H1 (cell line): ENCODE results near the gene PAWR. TPM values are rescaled to one million over a fixed set of nuclear protein-coding genes. Genes with fewer than 3 reads are reported as not detected.
A peak's percentile ranks its signal among the peaks of the same experiment; 100 is the strongest.

Source experiments
- CTCF ChIA-PET: fragments of 300-600 bp; sonication (Branson Sonifier 250); formaldehyde crosslinking; loops from one replicate; lab custom pipeline; 2021; ENCODE audit not compliant: partially characterized antibody; lab: Charles Lee
- POLR2A ChIA-PET: fragments of 300-600 bp; sonication (Branson Sonifier 250); formaldehyde crosslinking; loops from one replicate; lab custom pipeline; 2021; ENCODE audit warnings: inconsistent platforms; ENCODE audit not compliant: partially characterized antibody; lab: Charles Lee
- DNase-seq, 2 experiments: peaks; one replicate each; pipeline versions ENCODE4 v3.0.0 to v3.0.0-alpha.2; 2010 to 2022; ENCODE audit warnings: low spot score in 2 of 2, low read depth in 1 of 2, mixed read lengths in 1 of 2
- FAIRE-seq: peaks from 2 replicates; lab custom pipeline; 2011; peaks lifted over from hg19 to GRCh38; lab: Jason Lieb, UNC
- H2AFZ ChIP-seq: 2 replicates; pipeline ENCODE4 v1.8.1; 2012; ENCODE audit warnings: low read length, inconsistent platforms
- H2AK5ac ChIP-seq: 2 replicates; pipeline ENCODE4 v1.6.1; 2013; ENCODE audit warnings: low read depth, low read length
- H2BK120ac ChIP-seq: replicated peaks from 2 replicates; pipeline ENCODE3; 2013; ENCODE audit warnings: low read depth, low read length, inconsistent platforms
- H2BK12ac ChIP-seq: 2 replicates; pipeline ENCODE4 v1.6.1; 2013; ENCODE audit warnings: low read depth, low read length
- H2BK15ac ChIP-seq: 2 replicates; pipeline ENCODE4 v1.6.1; 2013; ENCODE audit warnings: low read length
- H2BK20ac ChIP-seq: 2 replicates; pipeline ENCODE4 v1.6.1; 2013; ENCODE audit warnings: low read length
- H2BK5ac ChIP-seq: 2 replicates; pipeline ENCODE4 v1.6.1; 2013; ENCODE audit warnings: low read depth, low read length
- H3K14ac ChIP-seq: 2 replicates; pipeline ENCODE4 v1.6.1; 2013; ENCODE audit warnings: inconsistent platforms; ENCODE audit not compliant: insufficient read length
- H3K18ac ChIP-seq: 2 replicates; pipeline ENCODE4 v1.6.1; 2013; ENCODE audit warnings: low read length; ENCODE audit errors: extremely low read depth
- H3K23ac ChIP-seq: 2 replicates; pipeline ENCODE4 v1.6.1; 2013; ENCODE audit warnings: inconsistent platforms; ENCODE audit not compliant: insufficient read length
- H3K23me2 ChIP-seq: 2 replicates; pipeline ENCODE4 v1.6.1; 2013; ENCODE audit warnings: low read depth, low read length
- H3K27ac ChIP-seq: 2 replicates; pipeline ENCODE4 v1.6.1; 2011; ENCODE audit warnings: low read depth, low read length, inconsistent platforms
- H3K27me3 ChIP-seq, 4 experiments: replicated peaks in 1 of 4; 1 replicate in 1 of 4; 2 replicates in 3 of 4; pipeline versions ENCODE4 v1.6.1 to v1.8.1; 2011 to 2013; ENCODE audit warnings: low read length in 3 of 4, mild to moderate bottlenecking in 3 of 4, inconsistent platforms in 2 of 4, mixed read lengths in 2 of 4, moderate library complexity in 1 of 4; ENCODE audit not compliant: control insufficient read depth in 3 of 4, insufficient read depth in 3 of 4; ENCODE audit errors: extremely low read depth in 1 of 4
- H3K36me3 ChIP-seq, 4 experiments: 2 replicates each; pipeline versions ENCODE4 v1.6.1 to v1.8.1; 2011 to 2013; ENCODE audit warnings: mild to moderate bottlenecking in 4 of 4, low read length in 3 of 4, moderate library complexity in 2 of 4, control low read depth in 1 of 4, inconsistent platforms in 1 of 4; ENCODE audit not compliant: insufficient read depth in 4 of 4, control insufficient read depth in 2 of 4
- H3K4ac ChIP-seq: replicated peaks from 2 replicates; pipeline ENCODE3; 2013; ENCODE audit warnings: low read length, low read depth, mixed read lengths, inconsistent platforms; ENCODE audit not compliant: insufficient read length
- H3K4me1 ChIP-seq, 4 experiments: replicated peaks in 1 of 4; 1 replicate in 1 of 4; 2 replicates in 3 of 4; pipeline versions ENCODE4 v1.6.1 to v1.8.1; 2011 to 2013; ENCODE audit warnings: low read length in 3 of 4, inconsistent platforms in 2 of 4, mixed read lengths in 1 of 4; ENCODE audit not compliant: insufficient read depth in 4 of 4, control insufficient read depth in 3 of 4
- H3K4me2 ChIP-seq, 2 experiments: 2 replicates each; pipeline versions ENCODE4 v1.6.1 to v1.8.1; 2011 to 2013; ENCODE audit warnings: low read depth in 2 of 2, low read length in 2 of 2, control low read depth in 1 of 2, inconsistent platforms in 1 of 2, mild to moderate bottlenecking in 1 of 2; ENCODE audit not compliant: insufficient read depth in 1 of 2
- H3K4me3 ChIP-seq, 4 experiments: fragments of 200-600, 300-600 bp in 1 of 4; sonication (generic), shearing (Covaris generic), sonication (Bioruptor Twin) in 1 of 4; 2 replicates each; pipeline versions ENCODE4 v1.5.1 to v1.8.1; 2011 to 2016; ENCODE audit warnings: low read length in 4 of 4, low read depth in 3 of 4, control low read depth in 2 of 4, inconsistent platforms in 2 of 4, mild to moderate bottlenecking in 2 of 4, mixed read lengths in 1 of 4, moderate library complexity in 1 of 4; ENCODE audit not compliant: insufficient read depth in 2 of 4; ENCODE audit errors: extremely low read depth in 1 of 4
- H3K56ac ChIP-seq: replicated peaks from 2 replicates; pipeline ENCODE3; 2013; ENCODE audit warnings: low read depth, mild to moderate bottlenecking, mixed read lengths, low read length, inconsistent platforms; ENCODE audit not compliant: insufficient read length
- H3K79me1 ChIP-seq: 2 replicates; pipeline ENCODE4 v1.6.1; 2013; ENCODE audit warnings: low read depth, low read length, control low read depth
- H3K79me2 ChIP-seq, 2 experiments: 2 replicates each; pipeline versions ENCODE4 v1.6.1 to v1.8.1; 2012 to 2013; ENCODE audit warnings: low read length in 2 of 2, mild to moderate bottlenecking in 2 of 2, inconsistent platforms in 1 of 2; ENCODE audit not compliant: insufficient read depth in 2 of 2, control insufficient read depth in 1 of 2
- H3K9ac ChIP-seq, 4 experiments: replicated peaks in 1 of 4; 1 replicate in 1 of 4; 2 replicates in 3 of 4; pipeline versions ENCODE4 v1.6.1 to v1.8.1; 2011 to 2013; ENCODE audit warnings: low read depth in 3 of 4, low read length in 3 of 4, control low read depth in 2 of 4, mild to moderate bottlenecking in 2 of 4, moderate library complexity in 2 of 4, inconsistent platforms in 1 of 4; ENCODE audit errors: extremely low read depth in 1 of 4
- H3K9me3 ChIP-seq, 2 experiments: 2 replicates each; pipeline versions ENCODE4 v1.6.1 to v1.8.1; 2012 to 2013; ENCODE audit warnings: mild to moderate bottlenecking in 2 of 2, moderate library complexity in 2 of 2, control low read depth in 1 of 2, inconsistent platforms in 1 of 2, low read depth in 1 of 2, low read length in 1 of 2, mixed read lengths in 1 of 2; ENCODE audit not compliant: insufficient read depth in 2 of 2
- H4K20me1 ChIP-seq, 2 experiments: replicated peaks in 1 of 2; 2 replicates each; pipeline versions ENCODE3 to v1.8.1; 2011 to 2013; ENCODE audit warnings: inconsistent platforms in 2 of 2, low read length in 2 of 2, mild to moderate bottlenecking in 1 of 2; ENCODE audit not compliant: insufficient read depth in 2 of 2, control insufficient read depth in 1 of 2
- H4K5ac ChIP-seq: 2 replicates; pipeline ENCODE4 v1.6.1; 2013; ENCODE audit warnings: low read length, low read depth, mixed read lengths, inconsistent platforms; ENCODE audit not compliant: insufficient read length
- H4K8ac ChIP-seq: 2 replicates; pipeline ENCODE4 v1.8.0; 2013; ENCODE audit warnings: mild to moderate bottlenecking, moderate library complexity, low read length, inconsistent platforms; ENCODE audit not compliant: insufficient read depth; ENCODE audit errors: extremely low read depth
- H4K91ac ChIP-seq: replicated peaks from 2 replicates; pipeline ENCODE3; 2013; ENCODE audit warnings: low read length, mixed read lengths, inconsistent platforms; ENCODE audit not compliant: insufficient read length
- ATF2 ChIP-seq: IDR thresholded peaks from 2 replicates; pipeline ENCODE4 v1.6.1; 2012; ENCODE audit warnings: low read length, inconsistent platforms
- CHD1 ChIP-seq: IDR thresholded peaks from 2 replicates; pipeline ENCODE4 v1.6.1; 2012; ENCODE audit warnings: low read depth, low read length, improper control_type of control experiment
- EP300 ChIP-seq, 2 experiments: IDR thresholded peaks; 1 replicate in 1 of 2; 2 replicates in 1 of 2; pipeline ENCODE4 v1.6.1; 2011 to 2012; ENCODE audit warnings: low read depth in 2 of 2, low read length in 2 of 2, mild to moderate bottlenecking in 2 of 2, borderline replicate concordance in 1 of 2, inconsistent platforms in 1 of 2, moderate library complexity in 1 of 2
- EZH2 ChIP-seq: fragments of 200-600 bp; sonication (generic); IDR thresholded peaks from 2 replicates; pipeline ENCODE4 v1.7.1; 2012; ENCODE audit warnings: low read depth, mild to moderate bottlenecking, moderate library complexity, low read length, inconsistent platforms; ENCODE audit not compliant: severe bottlenecking
- RAD21 ChIP-seq, 2 experiments: IDR thresholded peaks in 1 of 2; conservative IDR thresholded peaks in 1 of 2; 2 replicates each; pipeline ENCODE4 v1.6.1; 2011; ENCODE audit warnings: low read depth in 2 of 2, low read length in 2 of 2, improper control_type of control experiment in 1 of 2, inconsistent platforms in 1 of 2, mild to moderate bottlenecking in 1 of 2, moderate library complexity in 1 of 2
- RXRA ChIP-seq: IDR thresholded peaks from 2 replicates; pipeline ENCODE4 v1.6.1; 2011; ENCODE audit warnings: low read depth, mild to moderate bottlenecking, low read length, moderate library complexity; ENCODE audit not compliant: insufficient read depth
- TAF7 ChIP-seq: optimal IDR thresholded peaks from 2 replicates; pipeline ENCODE3; 2011; ENCODE audit warnings: low read depth, mild to moderate bottlenecking, inconsistent platforms, low read length, moderate library complexity, borderline replicate concordance
- WGBS, 2 experiments: shearing (Covaris generic) in 1 of 2; methylation state at CpG; one replicate each; pipeline versions ENCODE4 v1.1.6 to v1.1.7; 2013 to 2015; ENCODE audit warnings: low lambda C conversion rate in 2 of 2, mixed read lengths in 2 of 2, inconsistent platforms in 1 of 2, low coverage in 1 of 2, missing lambda C conversion rate in 1 of 2; ENCODE audit not compliant: insufficient replicate concordance in 2 of 2, insufficient coverage in 1 of 2, insufficient read length in 1 of 2; ENCODE audit errors: extremely low coverage in 1 of 2, missing lambda C conversion rate in 1 of 2; 5-methylcytosine and 5-hydroxymethylcytosine counted together
- polyA plus RNA-seq, 7 experiments: library from polyadenylated mRNA; depleted of rRNA in 3 of 7; stranded (reverse) in 5 of 7; unstranded in 2 of 7; fragments of >200 nt in 5 of 7; fragments of 200-250 nt in 2 of 7; gene quantifications; 1 replicate in 5 of 7; 2 replicates in 1 of 7; 4 replicates in 1 of 7; pipeline versions ENCODE4 v1.2.1 to v1.2.3, GENCODE V29; 2011 to 2013; ENCODE audit warnings: missing spikeins in 2 of 7, mixed read lengths in 2 of 7
- total RNA-seq: library from RNA; stranded (reverse); fragmentation: NEBNext Ultra II Directional; extraction: Animal tissue kit (Norgen Biotek cat#: 25700); gene quantifications from 2 replicates; pipeline ENCODE4 v1.2.1, GENCODE V29; 2021

Gene PAWR
- total and polyA plus RNA-seq, 2 of the 8 experiments (the other 6 are each of a cell fraction or from before 2014, with no cell fraction given), result 28.3 to 327 TPM

DNA sequence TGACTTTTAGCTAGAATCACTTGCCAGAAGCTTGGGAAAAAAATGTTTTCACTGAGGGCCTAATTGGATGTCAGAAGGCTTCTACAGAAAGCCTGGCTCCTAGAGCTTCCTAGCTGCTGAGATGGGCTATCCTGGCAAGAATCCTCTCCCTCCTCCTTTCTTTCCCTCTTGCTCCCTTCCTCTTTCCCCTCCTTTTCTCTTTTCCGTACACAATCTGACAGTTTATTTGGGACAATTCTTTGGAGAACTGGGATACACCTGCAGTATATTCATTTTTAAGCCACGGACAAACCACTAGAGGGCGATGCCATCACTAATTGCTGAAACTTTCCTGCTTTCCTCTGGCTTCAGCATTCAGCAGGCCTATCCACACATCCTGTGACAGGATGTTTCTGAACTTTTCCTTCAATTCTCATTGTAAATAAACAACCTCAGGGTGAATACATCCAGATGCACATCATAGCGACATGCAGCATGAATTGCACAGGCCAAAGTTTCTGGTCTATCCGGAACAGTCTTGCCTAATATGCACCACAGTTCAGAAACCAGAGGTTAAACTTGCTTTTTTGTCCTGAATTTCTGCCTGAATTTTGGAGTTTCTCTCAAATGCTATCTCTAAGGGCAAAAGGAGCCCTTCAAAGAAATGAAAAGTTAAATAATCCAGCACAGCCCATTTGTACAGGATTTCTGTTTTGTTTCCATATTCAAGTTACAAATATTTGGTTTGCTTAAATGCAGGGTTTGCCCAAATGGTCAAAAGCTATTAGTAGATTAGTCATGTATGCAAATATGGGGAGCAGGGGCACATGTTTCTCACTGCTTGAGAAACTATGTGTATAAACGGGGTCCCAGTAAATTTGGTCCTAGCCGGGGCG is 142.8 kb downstream of the PAWR start:
- FAIRE-seq (peak; percentile 84), DNase-seq (peak in 1 of 2 experiments; percentile 46)
- ChIA-PET CTCF (interaction anchor here (0.6 to 2.1 kb wide), 23 partner anchors 9 to 234 kb away, joined by 3 to 14 read pairs (median 3); partner anchors contain the start of gene PAWR), POLR2A (interaction anchor here (0.8 to 2.3 kb wide), 21 partner anchors 9 to 237 kb away, joined by 3 to 11 read pairs (median 4); partner anchors contain the start of gene PAWR)
- peak overlapping the region in 1 of 4 experiments; percentile 42; a peak in 2 of 8 replicates for H3K4me3 ChIP-seq
- peak overlapping the region; percentile 60 for H2BK120ac ChIP-seq
- peak overlapping the region; percentile 81 for H4K91ac ChIP-seq
- H3K9ac ChIP-seq, result peak overlapping the region; percentile 65 to 86 (median 68)
- peaks cover 13 to 21% (median 16%) of the 10 kb centered on the region in 4 experiments; a peak in 4 of 7 replicates for H3K4me1 ChIP-seq
- H2BK20ac ChIP-seq, result peak overlapping the region; percentile 97
- no peaks in the 10 kb centered on the region; a peak in 1 of 4 replicates for H3K79me2 ChIP-seq
- H3K79me1 ChIP-seq, result no peaks in the 10 kb centered on the region
- H3K14ac ChIP-seq, result no peak overlapping the region
- H3K4me2 ChIP-seq, result peak overlapping the region; percentile 32 to 67
- peak overlapping the region; percentile 89 for H3K4ac ChIP-seq
- H3K27ac ChIP-seq, result peak overlapping the region; percentile 99
- no peaks in the 10 kb centered on the region for H3K27me3 ChIP-seq
- peak overlapping the region; percentile 72 for H4K5ac ChIP-seq
- WGBS, 2 experiments, result 28% methylated on average over 8 of the region's 8 CpGs; no CpG with 5 or more reads in 1 of the 2 experiments
- H2BK12ac ChIP-seq, result peak overlapping the region; percentile 97
- H3K36me3 ChIP-seq, result peaks cover 0 to 9% (median 3%) of the 10 kb centered on the region in 4 experiments; a peak in 3 of 8 replicates
- H2BK5ac ChIP-seq, result peak overlapping the region; percentile 98
- no peaks in the 10 kb centered on the region for H4K20me1 ChIP-seq
- no peaks in the 10 kb centered on the region for H3K9me3 ChIP-seq
- H3K56ac ChIP-seq, result peak overlapping the region; percentile 37
- no peak overlapping the region for H4K8ac ChIP-seq
- 0 out of 2 replicates have a peak overlapping the region, but pooled peaks have one; percentile 61 for H2BK15ac ChIP-seq
- H2AK5ac ChIP-seq, result peak overlapping the region; percentile 92; the same call in 1 of the 2 replicates
- H3K23ac ChIP-seq, result no peak overlapping the region
- H2AFZ ChIP-seq, result no peak overlapping the region
- H3K18ac ChIP-seq, result peak overlapping the region; percentile 75
- H3K23me2 ChIP-seq, result no peaks in the 10 kb centered on the region; the same call in 1 of the 2 replicates
- TF ChIP-seq TAF7, result no peak
- peak; percentile 63 to 69 for TF ChIP-seq RAD21 (IDR thresholded peaks at IDR 0.05 in 1 of 2, conservative IDR thresholded peaks at IDR 0.05 in 1 of 2; ENCODE audit: low read depth in 2 of 2, low read length in 2 of 2)
- peak; percentile 57 for TF ChIP-seq ATF2
- no peak for TF ChIP-seq EP300 (IDR thresholded peaks at IDR 0.05; ENCODE audit: borderline replicate concordance in 1 of 2, low read depth in 2 of 2, low read length in 2 of 2)
- no peak for TF ChIP-seq RXRA
- TF ChIP-seq CHD1, result peak; percentile 63
- TF ChIP-seq EZH2, result no peak
